Esophagus squamous epithelium (tissue), 5 donors: ENCODE measurements around the gene REEP2. TPM values are rescaled to one million over a fixed set of nuclear protein-coding genes. Genes with fewer than 3 reads are reported as not detected.

ENCODE experiments used
- DNase-seq: peaks from one replicate; lab custom pipeline; 2025; lab: John Stamatoyannopoulos, UW
- H3K27ac ChIP-seq, 4 donors: fragments of 200-600 bp; sonication (generic); one replicate each; pipeline ENCODE4 v1.5.1; 2016 to 2019; ENCODE audit warnings: mild to moderate bottlenecking in 1 of 4
- H3K27me3 ChIP-seq, 4 donors: fragments of 200-600 bp; sonication (generic); 1 replicate in 3 of 4; 2 replicates in 1 of 4; pipeline versions ENCODE4 v1.5.1 to v1.6.0; 2017 to 2021; ENCODE audit warnings: antibody characterized with exemption in 1 of 4
- H3K36me3 ChIP-seq, 3 donors: fragments of 200-600 bp; sonication (generic); one replicate each; pipeline ENCODE4 v1.5.1; 2016 to 2019
- H3K4me1 ChIP-seq, 3 donors: fragments of 200-600 bp; sonication (generic); one replicate each; pipeline ENCODE4 v1.5.1; 2017 to 2019
- H3K4me3 ChIP-seq, 4 donors: fragments of 200-600 bp; sonication (generic); 1 replicate in 3 of 4; 2 replicates in 1 of 4; pipeline ENCODE4 v1.5.1; 2016 to 2019; ENCODE audit warnings: mild to moderate bottlenecking in 2 of 4, moderate library complexity in 1 of 4
- H3K9me3 ChIP-seq, 3 donors: fragments of 200-600 bp; sonication (generic); one replicate each; pipeline ENCODE4 v1.5.1; 2016 to 2019
- POLR2A ChIP-seq, 4 donors: fragments of 450-650 bp; IDR thresholded peaks; one replicate each; pipeline ENCODE4 v1.6.1; 2017; ENCODE audit warnings: antibody characterized with exemption in 4 of 4, mild to moderate bottlenecking in 4 of 4, moderate library complexity in 3 of 4
- WGBS, 2 donors: methylation state at CpG; one replicate each; pipeline ENCODE4 v1.1.5; 2018; 5-methylcytosine and 5-hydroxymethylcytosine counted together
- intact Hi-C: fragments of 100-400 bp; cut with DNase I; formaldehyde crosslinking; loops from one replicate; pipeline ENCODE4 v1.15.0; 2022
- total RNA-seq, 4 donors: library from RNA; depleted of rRNA; stranded (reverse); fragments of >200 nt; gene quantifications; one replicate each; pipeline ENCODE4 v1.1.0, GENCODE V29; 2016
- TF ChIP-seq, protein P1 (sequence below), 6 experiments: fragments of 450-650 bp in 4 of 6; fragments of 200-600 bp in 2 of 6; sonication (generic) in 2 of 6; IDR thresholded peaks; one replicate each; pipeline ENCODE4 v1.5.1; 2016 to 2019; ENCODE audit warnings: antibody characterized with exemption in 6 of 6, mild to moderate bottlenecking in 4 of 6, moderate library complexity in 4 of 6
- donor health status: DM: yes; HTN: yes; CAD: no.

The REEP2 gene
- total RNA-seq, 4 donors from 2014 or later = 0.11 to 3.8 (median 0.20) TPM

GRCh38 chr5:138466900-138467710, 28.2 kb downstream of the REEP2 start:
- intact Hi-C loops = loop anchor here (10.0 kb wide), 1 partner anchor 78 kb away; the partner anchor contains the start of gene ETF1

GRCh38 chr5:138467711-138468132, 28.9 kb downstream of the REEP2 start:
- TF ChIP-seq, protein P1, sequence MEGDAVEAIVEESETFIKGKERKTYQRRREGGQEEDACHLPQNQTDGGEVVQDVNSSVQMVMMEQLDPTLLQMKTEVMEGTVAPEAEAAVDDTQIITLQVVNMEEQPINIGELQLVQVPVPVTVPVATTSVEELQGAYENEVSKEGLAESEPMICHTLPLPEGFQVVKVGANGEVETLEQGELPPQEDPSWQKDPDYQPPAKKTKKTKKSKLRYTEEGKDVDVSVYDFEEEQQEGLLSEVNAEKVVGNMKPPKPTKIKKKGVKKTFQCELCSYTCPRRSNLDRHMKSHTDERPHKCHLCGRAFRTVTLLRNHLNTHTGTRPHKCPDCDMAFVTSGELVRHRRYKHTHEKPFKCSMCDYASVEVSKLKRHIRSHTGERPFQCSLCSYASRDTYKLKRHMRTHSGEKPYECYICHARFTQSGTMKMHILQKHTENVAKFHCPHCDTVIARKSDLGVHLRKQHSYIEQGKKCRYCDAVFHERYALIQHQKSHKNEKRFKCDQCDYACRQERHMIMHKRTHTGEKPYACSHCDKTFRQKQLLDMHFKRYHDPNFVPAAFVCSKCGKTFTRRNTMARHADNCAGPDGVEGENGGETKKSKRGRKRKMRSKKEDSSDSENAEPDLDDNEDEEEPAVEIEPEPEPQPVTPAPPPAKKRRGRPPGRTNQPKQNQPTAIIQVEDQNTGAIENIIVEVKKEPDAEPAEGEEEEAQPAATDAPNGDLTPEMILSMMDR (IDR thresholded peaks at IDR 0.05) = no peak
- TF ChIP-seq POLR2A (IDR thresholded peaks at IDR 0.05) = no peak
- DNase-seq = no peak
- Histone ChIP-seq H3K27ac (no peak overlapping the region), H3K4me1 (peaks cover 24 to 84% (median 32%) of the 10 kb centered on the region in 3 donors), H3K9me3 (no peaks in the 10 kb centered on the region), H3K4me3 (peak overlapping the region in 3 of 4 donors; percentile 80 to 89 (median 81)), H3K27me3 (no peaks in the 10 kb centered on the region), H3K36me3 (peaks cover 0 to 21% (median 0%) of the 10 kb centered on the region in 3 donors)
- WGBS, 2 donors = 74 to 88% methylated on average over 14 of the region's 14 CpGs
- intact Hi-C loops = loop anchor here (10.0 kb wide), 1 partner anchor 77 kb away; the partner anchor contains the start of gene ETF1

More at GRCh38 chr5:138466900-138467710, 28.2 kb downstream of the REEP2 start:
- DNase-seq = no peak
- H3K9me3 ChIP-seq = no peaks in the 10 kb centered on the region
- peaks cover 0 to 21% (median 0%) of the 10 kb centered on the region in 3 donors for H3K36me3 ChIP-seq
- H3K4me3 ChIP-seq = peak overlapping the region; percentile 80 to 90 (median 85)
- WGBS, 2 donors = 74 to 90% methylated on average over 38 to 44 of the region's 45 CpGs
- H3K27me3 ChIP-seq = no peaks in the 10 kb centered on the region
- peak overlapping the region in 3 of 4 donors; percentile 99 for H3K27ac ChIP-seq
- peaks cover 24 to 78% (median 32%) of the 10 kb centered on the region in 3 donors for H3K4me1 ChIP-seq
- no peak for TF ChIP-seq POLR2A (IDR thresholded peaks at IDR 0.05)
- TF ChIP-seq, protein P1 (IDR thresholded peaks at IDR 0.05) = no peak

- H3K9me3 ChIP-seq = no peaks in the 10 kb centered on the region
- peaks cover 24 to 81% (median 26%) of the 10 kb centered on the region in 3 donors for H3K4me1 ChIP-seq
- TF ChIP-seq POLR2A (IDR thresholded peaks at IDR 0.05) = no peak
- TF ChIP-seq, protein P1 (IDR thresholded peaks at IDR 0.05) = no peak
- WGBS, 2 donors = 73 to 83% methylated on average over 7 of the region's 7 CpGs
- intact Hi-C loops = loop anchor here (10.0 kb wide), 1 partner anchor 76 kb away; the partner anchor contains the start of gene ETF1
- no peaks in the 10 kb centered on the region for H3K27me3 ChIP-seq
- peak overlapping the region in 2 of 4 donors; percentile 81 to 89 for H3K4me3 ChIP-seq
- no peak overlapping the region for H3K27ac ChIP-seq
- no peak for DNase-seq
- H3K36me3 ChIP-seq = peaks cover 0 to 21% (median 0%) of the 10 kb centered on the region in 3 donors
These were observed 29.5 kb downstream of the REEP2 start for GRCh38 chr5:138468133-138468965.

DNA sequence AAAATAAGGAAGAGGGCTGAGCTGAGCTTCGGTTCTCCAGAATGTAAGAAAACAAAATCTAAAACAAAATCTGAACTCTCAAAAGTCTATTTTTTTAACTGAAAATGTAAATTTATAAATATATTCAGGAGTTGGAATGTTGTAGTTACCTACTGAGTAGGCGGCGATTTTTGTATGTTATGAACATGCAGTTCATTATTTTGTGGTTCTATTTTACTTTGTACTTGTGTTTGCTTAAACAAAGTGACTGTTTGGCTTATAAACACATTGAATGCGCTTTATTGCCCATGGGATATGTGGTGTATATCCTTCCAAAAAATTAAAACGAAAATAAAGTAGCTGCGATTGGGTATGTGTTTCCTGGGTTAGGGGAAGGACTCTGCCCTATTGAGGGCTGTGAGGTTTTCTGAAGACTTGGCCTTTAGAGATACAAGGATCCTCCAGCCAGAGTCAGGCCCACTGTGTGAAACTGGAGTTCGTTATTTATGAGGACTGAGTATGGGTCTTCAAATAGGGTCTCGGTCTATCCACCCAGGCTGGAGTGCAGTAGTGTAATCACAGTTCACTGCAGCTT, 30.2 kb downstream of the REEP2 start:
- intact Hi-C loops = loop anchor here (10.0 kb wide), 1 partner anchor 76 kb away; the partner anchor contains the start of gene ETF1
- DNase-seq = no peak
- H3K4me3 ChIP-seq = no peak overlapping the region

More for the DNA sequence above, 30.2 kb downstream of the REEP2 start:
- TF ChIP-seq POLR2A (IDR thresholded peaks at IDR 0.05) = no peak
- TF ChIP-seq, protein P1 (IDR thresholded peaks at IDR 0.05) = no peak
- Histone ChIP-seq H3K4me1 (peaks cover 24 to 77% (median 24%) of the 10 kb centered on the region in 3 donors), H3K27me3 (no peaks in the 10 kb centered on the region), H3K27ac (no peak overlapping the region), H3K36me3 (peaks cover 0 to 21% (median 0%) of the 10 kb centered on the region in 3 donors), H3K9me3 (no peaks in the 10 kb centered on the region)
- WGBS, 2 donors = 79 to 85% methylated on average over 8 of the region's 8 CpGs
